ENCODE data around the gene TM9SF1.

GRCh38 chr14:24196071-24197055 is 1.1 kb upstream of the TM9SF1 start:
- no peak for TF ChIP-seq GATA3 (IDR thresholded peaks at IDR 0.05; ENCODE audit: low read depth, low read length)
- no peak for TF ChIP-seq GATA2 (IDR thresholded peaks at IDR 0.05; ENCODE audit: low read depth, low read length)
